ENCODE results near the gene DIAPH2. TPM values are rescaled to one million over a fixed set of nuclear protein-coding genes. Genes with fewer than 3 reads are reported as not detected.
"Not testable (repeated sequence)": the region's sequence is repeated elsewhere in the genome, so short reads cannot be mapped to it uniquely, and the experiment has no call there.

Gene DIAPH2
- total RNA-seq, 2 donors from 2014 or later = 15.2 to 23.3 TPM

DNA sequence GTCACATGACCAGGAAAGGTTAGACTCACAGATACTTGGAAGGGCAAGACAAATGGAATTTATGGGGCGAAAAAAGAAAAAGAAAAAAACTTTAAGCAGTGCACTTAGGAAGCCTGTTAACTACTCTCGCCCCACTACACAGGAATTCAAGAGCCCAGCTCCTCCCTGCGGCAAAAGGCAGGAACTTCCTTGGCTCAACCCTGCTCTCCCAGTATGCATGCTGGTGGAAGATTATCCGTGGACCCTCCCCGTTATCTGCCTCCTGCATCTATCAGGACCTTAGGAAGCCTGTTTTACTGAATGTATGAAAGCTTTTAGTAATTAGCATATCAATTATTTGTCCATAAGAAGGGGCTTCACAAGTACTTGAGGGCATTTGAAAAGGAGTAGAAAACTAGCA is 158.9 kb downstream of the DIAPH2 start:
- DNase-seq (no peak), ATAC-seq (no peak)
- H3K4me3 ChIP-seq = no peak overlapping the region
- H3K9me3 ChIP-seq = no peaks in the 10 kb centered on the region
- no peak overlapping the region for H3K27ac ChIP-seq
- intact Hi-C loops (cut with DNase I) = no loop called here
- H3K36me3 ChIP-seq (replicated peaks in 1 of 2; ENCODE audit: insufficient read depth in 1 of 2, low read depth in 2 of 2) = no peaks in the 10 kb centered on the region
- H3K27me3 ChIP-seq = no peaks in the 10 kb centered on the region
- H3K4me1 ChIP-seq = no peaks in the 10 kb centered on the region
- 83 to 90% methylated on average over 4 to 5 of the region's 5 CpGs for WGBS, 2 donors
- no peak for TF ChIP-seq POLR2A (IDR thresholded peaks at IDR 0.05)
- TF ChIP-seq, protein P1, sequence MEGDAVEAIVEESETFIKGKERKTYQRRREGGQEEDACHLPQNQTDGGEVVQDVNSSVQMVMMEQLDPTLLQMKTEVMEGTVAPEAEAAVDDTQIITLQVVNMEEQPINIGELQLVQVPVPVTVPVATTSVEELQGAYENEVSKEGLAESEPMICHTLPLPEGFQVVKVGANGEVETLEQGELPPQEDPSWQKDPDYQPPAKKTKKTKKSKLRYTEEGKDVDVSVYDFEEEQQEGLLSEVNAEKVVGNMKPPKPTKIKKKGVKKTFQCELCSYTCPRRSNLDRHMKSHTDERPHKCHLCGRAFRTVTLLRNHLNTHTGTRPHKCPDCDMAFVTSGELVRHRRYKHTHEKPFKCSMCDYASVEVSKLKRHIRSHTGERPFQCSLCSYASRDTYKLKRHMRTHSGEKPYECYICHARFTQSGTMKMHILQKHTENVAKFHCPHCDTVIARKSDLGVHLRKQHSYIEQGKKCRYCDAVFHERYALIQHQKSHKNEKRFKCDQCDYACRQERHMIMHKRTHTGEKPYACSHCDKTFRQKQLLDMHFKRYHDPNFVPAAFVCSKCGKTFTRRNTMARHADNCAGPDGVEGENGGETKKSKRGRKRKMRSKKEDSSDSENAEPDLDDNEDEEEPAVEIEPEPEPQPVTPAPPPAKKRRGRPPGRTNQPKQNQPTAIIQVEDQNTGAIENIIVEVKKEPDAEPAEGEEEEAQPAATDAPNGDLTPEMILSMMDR (IDR thresholded peaks at IDR 0.05) = no peak

DNA sequence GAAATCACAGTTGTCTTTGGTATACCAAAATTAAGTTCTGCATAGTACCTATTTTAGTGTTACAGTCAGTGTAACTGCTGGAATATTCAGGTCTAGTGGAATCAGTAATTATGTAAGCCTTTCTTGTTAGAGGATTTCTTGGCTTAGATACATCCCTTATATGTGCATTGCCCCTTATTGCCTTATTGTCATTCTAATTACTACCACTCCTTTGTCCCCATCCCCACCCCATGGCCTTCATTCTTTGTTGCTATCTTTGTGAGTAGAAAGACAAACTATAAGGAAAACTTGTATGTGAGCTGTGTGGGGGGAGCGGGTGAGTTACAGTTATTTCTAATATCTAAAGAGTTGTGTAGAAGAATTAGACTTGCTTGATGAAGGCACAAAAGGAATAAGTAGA is 162.2 kb downstream of the DIAPH2 start:
- 90 to 100% methylated on average over 1 of the region's 1 CpG for WGBS, 2 donors
- Histone ChIP-seq H3K27ac (no peak overlapping the region), H3K4me3 (no peak overlapping the region), H3K4me1 (no peaks in the 10 kb centered on the region), H3K36me3 (replicated peaks in 1 of 2; ENCODE audit: insufficient read depth in 1 of 2, low read depth in 2 of 2) (no peaks in the 10 kb centered on the region), H3K9me3 (no peaks in the 10 kb centered on the region), H3K27me3 (no peaks in the 10 kb centered on the region)
- DNase-seq (no peak), ATAC-seq (no peak)
- TF ChIP-seq, protein P1 (IDR thresholded peaks at IDR 0.05) = no peak
- no peak for TF ChIP-seq POLR2A (IDR thresholded peaks at IDR 0.05)
- intact Hi-C loops (cut with DNase I) = no loop called here

DNA sequence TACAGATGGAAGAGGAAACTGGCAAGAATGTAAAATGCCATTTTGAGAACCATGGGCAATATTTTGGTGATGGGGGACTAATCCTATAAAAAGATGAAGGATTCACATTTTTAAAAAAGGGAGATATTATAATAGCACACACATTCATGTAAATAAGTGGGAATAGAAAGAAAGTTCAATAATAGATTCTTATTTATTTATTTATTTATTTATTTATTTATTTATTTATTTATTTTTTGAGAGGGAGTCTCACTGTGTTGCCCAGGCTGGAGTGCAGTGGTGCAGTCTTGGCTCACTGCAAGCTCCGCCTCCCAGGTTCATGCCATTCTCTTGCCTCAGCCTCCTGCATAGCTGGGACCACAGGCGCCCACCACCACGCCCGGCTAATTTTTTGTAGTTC is 174.8 kb downstream of the DIAPH2 start:
- H3K27me3 ChIP-seq; H3K9me3 ChIP-seq; intact Hi-C loops (cut with DNase I); H3K27ac ChIP-seq; H3K36me3 ChIP-seq (replicated peaks in 1 of 2; ENCODE audit: insufficient read depth in 1 of 2, low read depth in 2 of 2); DNase-seq; H3K4me3 ChIP-seq; H3K4me1 ChIP-seq; ATAC-seq: not testable (repeated sequence)
- WGBS, 2 donors = 89 to 97% methylated on average over 4 of the region's 4 CpGs

DNA sequence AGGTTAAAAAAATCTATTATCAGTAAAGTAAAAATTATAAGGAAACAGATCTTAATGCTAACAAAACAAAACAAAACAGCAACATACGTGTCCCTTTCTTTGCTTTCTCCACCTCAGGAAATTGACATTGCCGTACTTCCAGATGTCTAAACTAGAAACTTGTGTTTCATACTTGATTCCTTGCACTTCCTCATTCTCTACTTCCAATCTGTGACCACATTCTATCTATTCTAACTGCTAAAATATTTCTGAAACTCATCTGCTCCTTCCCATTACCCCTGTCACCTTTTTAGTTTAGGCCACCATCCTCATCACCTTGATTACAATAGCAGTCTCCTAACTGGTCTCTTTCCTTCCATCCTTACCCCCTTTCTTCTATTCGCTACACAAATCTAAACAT is 176.6 kb downstream of the DIAPH2 start:
- no peak overlapping the region for H3K27ac ChIP-seq
- no peaks in the 10 kb centered on the region for H3K4me1 ChIP-seq
- DNase-seq = no peak
- ATAC-seq = no peak
- TF ChIP-seq, protein P1 (IDR thresholded peaks at IDR 0.05) = no peak
- no peak for TF ChIP-seq POLR2A (IDR thresholded peaks at IDR 0.05)
- intact Hi-C loops (cut with DNase I) = no loop called here
- H3K36me3 ChIP-seq (replicated peaks in 1 of 2; ENCODE audit: insufficient read depth in 1 of 2, low read depth in 2 of 2) = no peaks in the 10 kb centered on the region
- no peaks in the 10 kb centered on the region for H3K9me3 ChIP-seq
- no peaks in the 10 kb centered on the region for H3K27me3 ChIP-seq
- 79 to 88% methylated on average over 3 of the region's 3 CpGs for WGBS, 2 donors
- H3K4me3 ChIP-seq = no peak overlapping the region

DNA sequence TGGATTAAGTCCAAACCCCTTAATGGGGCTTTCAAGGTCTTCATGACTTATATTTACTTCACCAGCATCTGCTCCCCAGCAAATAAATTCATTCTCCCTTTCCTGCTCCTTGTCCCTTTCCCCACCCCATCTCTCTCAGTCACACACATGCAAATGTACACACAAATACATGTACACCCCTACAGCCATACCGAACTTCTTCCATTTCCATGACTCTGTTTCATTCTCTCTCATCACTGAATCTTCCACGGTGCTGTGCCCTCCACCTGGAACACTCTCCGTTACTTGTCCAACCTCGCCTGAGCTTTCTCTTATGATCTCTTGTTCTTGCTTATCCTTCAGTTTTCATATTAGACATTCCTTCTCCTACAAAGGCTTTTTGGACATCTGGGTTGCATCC is 177.0 kb downstream of the DIAPH2 start:
- H3K36me3 ChIP-seq (replicated peaks in 1 of 2; ENCODE audit: insufficient read depth in 1 of 2, low read depth in 2 of 2) = no peaks in the 10 kb centered on the region
- no peak for DNase-seq
- 95 to 98% methylated on average over 4 of the region's 4 CpGs for WGBS, 2 donors
- no peak overlapping the region for H3K4me3 ChIP-seq
- no peak for ATAC-seq
- no peaks in the 10 kb centered on the region for H3K4me1 ChIP-seq
- H3K27me3 ChIP-seq = no peaks in the 10 kb centered on the region
- no peak for TF ChIP-seq POLR2A (IDR thresholded peaks at IDR 0.05)
- TF ChIP-seq, protein P1 (IDR thresholded peaks at IDR 0.05) = no peak
- no peaks in the 10 kb centered on the region for H3K9me3 ChIP-seq
- no peak overlapping the region for H3K27ac ChIP-seq
- intact Hi-C loops (cut with DNase I) = no loop called here

Data from body of pancreas (tissue), 4 donors.